ENCODE results near the gene PIGB.
"Not testable (repeated sequence)": the region's sequence is repeated elsewhere in the genome, so short reads cannot be mapped to it uniquely, and the experiment has no call there.

Gene PIGB

GRCh38 chr15:55288006-55288717 lies 30.9 kb upstream of the PIGB start:
- in situ Hi-C loops (cut with MboI; ENCODE audit: low pct_unique_long_range_greater_than_20kb, low sequenced_read_pairs, unreplicated experiment), result no loop called here
- DNase-seq (ENCODE audit: low spot score), result no peak
- no peak for TF ChIP-seq CTCF (IDR thresholded peaks at IDR 0.05; ENCODE audit: extremely low read depth, insufficient read depth, missing control alignments)

DNA sequence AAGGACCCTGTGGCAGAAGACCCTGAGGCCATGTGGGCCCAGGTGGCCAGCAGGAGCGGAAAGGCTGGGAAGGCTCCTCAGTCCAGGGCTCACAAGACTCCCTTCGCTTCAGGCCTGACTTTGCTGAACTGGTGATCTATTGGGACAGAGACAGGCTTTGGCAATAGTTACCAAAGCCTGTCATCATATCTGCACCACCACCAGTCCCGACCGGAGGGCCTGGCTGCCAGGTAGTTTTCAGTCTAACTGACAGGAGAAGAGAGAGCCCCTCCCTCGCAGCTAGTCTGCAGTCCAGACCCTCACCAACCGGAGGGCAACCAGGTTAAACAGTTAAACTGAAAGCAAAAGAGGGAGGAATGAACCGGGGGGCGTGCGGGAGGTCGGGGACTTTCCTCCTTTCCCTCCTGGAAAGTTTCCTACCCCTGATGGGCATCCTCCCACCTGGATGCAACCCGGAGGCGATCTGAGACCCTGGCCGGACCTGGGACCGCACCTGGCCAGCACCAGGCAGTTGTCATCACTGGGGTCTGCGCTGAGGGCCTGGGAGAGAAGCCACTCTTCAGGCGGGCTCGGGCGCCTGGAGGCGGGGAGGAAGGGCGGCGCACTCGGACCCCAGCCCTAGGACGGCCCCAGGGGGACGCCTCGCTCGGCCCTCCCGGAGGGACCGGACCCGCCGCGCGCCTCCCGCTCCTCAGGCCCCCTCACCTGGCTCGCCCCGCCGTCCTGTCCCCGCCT lies 29.8 kb upstream of the PIGB start:
- no peak for TF ChIP-seq CTCF (IDR thresholded peaks at IDR 0.05; ENCODE audit: extremely low read depth, insufficient read depth, missing control alignments)
- in situ Hi-C loops (cut with MboI; ENCODE audit: low pct_unique_long_range_greater_than_20kb, low sequenced_read_pairs, unreplicated experiment), result no loop called here
- DNase-seq (ENCODE audit: low spot score), result peak; percentile 42

GRCh38 chr15:55289746-55290527 lies 29.1 kb upstream of the PIGB start, which contains the start of gene RAB27A:
Gene RAB27A, minus strand, starts transcription at chr15:55289813. Its CDS starts 54,879 bp downstream, at chr15:55234934.
- in situ Hi-C loops (cut with MboI; ENCODE audit: low pct_unique_long_range_greater_than_20kb, low sequenced_read_pairs, unreplicated experiment), result loop anchor here (5.0 kb wide), 1 partner anchor 73 kb away; no protein-coding TSS in a partner anchor
- no peak for TF ChIP-seq CTCF (IDR thresholded peaks at IDR 0.05; ENCODE audit: extremely low read depth, insufficient read depth, missing control alignments)
- DNase-seq (ENCODE audit: low spot score), result peak; percentile 91

DNA sequence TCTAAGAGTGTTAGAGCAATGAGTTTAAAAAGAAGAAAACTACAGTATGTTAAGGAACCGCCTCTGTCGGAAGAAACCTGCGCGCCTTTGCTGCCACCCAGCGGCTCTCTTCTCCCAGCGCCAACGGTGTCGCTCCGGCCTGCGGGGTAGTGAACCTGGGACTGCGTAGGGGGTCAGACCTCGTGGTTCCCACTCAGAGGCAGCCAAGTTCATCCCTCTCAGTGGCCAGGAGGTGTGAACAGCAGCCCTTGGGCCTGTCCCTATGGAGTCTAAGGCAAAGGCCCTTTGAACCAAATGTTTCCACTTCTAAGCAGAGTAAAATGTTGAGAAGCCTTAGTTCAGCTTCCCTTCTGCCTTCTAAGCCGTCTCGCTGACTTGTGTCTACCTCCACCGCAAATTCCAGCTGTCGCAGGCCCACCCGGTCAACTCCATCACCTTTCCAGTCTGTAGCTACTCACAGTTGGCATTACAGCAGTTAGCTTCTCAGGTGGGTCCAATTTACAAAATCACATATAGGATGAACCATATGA lies 28.4 kb upstream of the PIGB start:
- peak; percentile 93 for TF ChIP-seq CTCF (IDR thresholded peaks at IDR 0.05; ENCODE audit: extremely low read depth, insufficient read depth, missing control alignments)
- DNase-seq (ENCODE audit: low spot score), result peak; percentile 85
- in situ Hi-C loops (cut with MboI; ENCODE audit: low pct_unique_long_range_greater_than_20kb, low sequenced_read_pairs, unreplicated experiment), result loop anchor here (5.0 kb wide), 1 partner anchor 73 kb away; no protein-coding TSS in a partner anchor

- TF ChIP-seq CTCF (IDR thresholded peaks at IDR 0.05; ENCODE audit: extremely low read depth, insufficient read depth, missing control alignments), result no peak
- DNase-seq (ENCODE audit: low spot score), result no peak
- in situ Hi-C loops (cut with MboI; ENCODE audit: low pct_unique_long_range_greater_than_20kb, low sequenced_read_pairs, unreplicated experiment), result no loop called here
Observed at GRCh38 chr15:55297315-55297714, 21.7 kb upstream of the PIGB start.

GRCh38 chr15:55302801-55303200 lies 16.2 kb upstream of the PIGB start:
- in situ Hi-C loops (cut with MboI; ENCODE audit: low pct_unique_long_range_greater_than_20kb, low sequenced_read_pairs, unreplicated experiment); DNase-seq (ENCODE audit: low spot score): not testable (repeated sequence)

Measured in GM13977 (cell line).